ENCODE measurements around the gene SLC5A12.

Gene SLC5A12

DNA sequence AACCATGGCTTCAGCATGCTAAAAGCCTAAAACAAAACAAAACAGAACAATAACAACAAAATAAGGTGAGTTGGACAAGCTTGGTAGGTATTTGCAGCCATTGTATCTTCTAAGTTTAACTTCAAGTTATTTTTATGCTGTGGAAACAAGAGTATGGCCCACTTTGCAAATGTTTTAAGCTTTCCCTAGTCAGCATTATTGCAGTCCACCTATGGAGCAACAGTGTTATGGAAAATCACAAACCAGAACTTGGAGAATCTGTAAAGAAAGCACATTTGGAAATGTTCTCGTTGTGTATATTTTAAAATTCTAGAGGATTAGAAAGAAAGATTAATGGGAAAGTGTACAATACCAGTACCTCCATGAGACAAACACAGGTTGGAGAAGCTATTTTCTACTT, 7.4 kb upstream of the SLC5A12 start:
- H3K27ac ChIP-seq (ENCODE audit: low read length) = no peak overlapping the region
- no peaks in the 10 kb centered on the region for H3K9me3 ChIP-seq (replicated peaks; ENCODE audit: insufficient read depth, low read length)
- no peak for TF ChIP-seq EZH2 (optimal IDR thresholded peaks at IDR 0.05; ENCODE audit: low read depth, low read length)
- TF ChIP-seq CTCF (IDR thresholded peaks at IDR 0.05; ENCODE audit: low read length) = no peak
- TF ChIP-seq EZH2phosphoT487 (IDR thresholded peaks at IDR 0.05; ENCODE audit: low read length) = no peak
- H2AFZ ChIP-seq (ENCODE audit: low read length) = no peak overlapping the region
- H3K79me2 ChIP-seq (ENCODE audit: low read length) = no peaks in the 10 kb centered on the region
- H3K4me2 ChIP-seq (ENCODE audit: low read depth, low read length) = no peak overlapping the region
- no peaks in the 10 kb centered on the region for H3F3A ChIP-seq (ENCODE audit: insufficient read depth, low read length)
- no peaks in the 10 kb centered on the region for H3K9me2 ChIP-seq (replicated peaks; ENCODE audit: insufficient read depth, low read length)
- no peaks in the 10 kb centered on the region for H4K20me1 ChIP-seq (ENCODE audit: insufficient read depth, low read length)
- H3K27me3 ChIP-seq (replicated peaks; ENCODE audit: insufficient read depth, low read length) = no peaks in the 10 kb centered on the region
- no peaks in the 10 kb centered on the region for H3K4me1 ChIP-seq (ENCODE audit: low read length)
- H3K4me3 ChIP-seq (ENCODE audit: low read length) = no peak overlapping the region
- no peak overlapping the region for H3K9ac ChIP-seq (ENCODE audit: low read length)
- no peaks in the 10 kb centered on the region for H3K36me3 ChIP-seq (replicated peaks; ENCODE audit: insufficient read depth, low read length)
- no peak for DNase-seq

DNA sequence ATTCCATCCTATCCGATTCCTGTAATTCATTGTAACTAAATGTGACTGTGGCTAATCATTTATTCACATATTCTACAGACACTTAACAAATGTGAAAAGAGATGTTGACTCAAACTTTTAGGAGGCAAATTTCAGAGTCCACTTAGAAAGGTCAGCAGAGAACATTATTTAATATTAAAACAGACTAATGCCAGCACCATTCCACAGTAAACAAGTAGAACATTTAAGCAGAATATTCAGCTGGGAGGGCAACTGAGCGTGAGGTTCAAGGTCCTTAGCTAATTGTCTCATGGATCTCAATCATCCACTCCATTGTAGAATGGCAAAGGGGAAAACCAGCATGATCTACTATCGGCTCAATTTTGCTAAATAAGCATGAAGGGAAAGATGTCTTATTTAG, 5.1 kb upstream of the SLC5A12 start:
- Histone ChIP-seq H4K20me1 (ENCODE audit: insufficient read depth, low read length) (no peaks in the 10 kb centered on the region), H3F3A (ENCODE audit: insufficient read depth, low read length) (no peaks in the 10 kb centered on the region), H3K79me2 (ENCODE audit: low read length) (no peaks in the 10 kb centered on the region), H3K9me2 (replicated peaks; ENCODE audit: insufficient read depth, low read length) (no peaks in the 10 kb centered on the region), H3K9ac (ENCODE audit: low read length) (no peak overlapping the region), H2AFZ (ENCODE audit: low read length) (no peak overlapping the region), H3K4me2 (ENCODE audit: low read depth, low read length) (no peak overlapping the region), H3K4me1 (ENCODE audit: low read length) (no peaks in the 10 kb centered on the region), H3K9me3 (replicated peaks; ENCODE audit: insufficient read depth, low read length) (no peaks in the 10 kb centered on the region), H3K36me3 (replicated peaks; ENCODE audit: insufficient read depth, low read length) (no peaks in the 10 kb centered on the region), H3K27me3 (replicated peaks; ENCODE audit: insufficient read depth, low read length) (no peaks in the 10 kb centered on the region), H3K4me3 (ENCODE audit: low read length) (no peak overlapping the region), H3K27ac (ENCODE audit: low read length) (no peak overlapping the region)
- TF ChIP-seq EZH2phosphoT487 (IDR thresholded peaks at IDR 0.05; ENCODE audit: low read length) = no peak
- no peak for TF ChIP-seq CTCF (IDR thresholded peaks at IDR 0.05; ENCODE audit: low read length)
- TF ChIP-seq EZH2 (optimal IDR thresholded peaks at IDR 0.05; ENCODE audit: low read depth, low read length) = no peak
- DNase-seq = no peak

DNA sequence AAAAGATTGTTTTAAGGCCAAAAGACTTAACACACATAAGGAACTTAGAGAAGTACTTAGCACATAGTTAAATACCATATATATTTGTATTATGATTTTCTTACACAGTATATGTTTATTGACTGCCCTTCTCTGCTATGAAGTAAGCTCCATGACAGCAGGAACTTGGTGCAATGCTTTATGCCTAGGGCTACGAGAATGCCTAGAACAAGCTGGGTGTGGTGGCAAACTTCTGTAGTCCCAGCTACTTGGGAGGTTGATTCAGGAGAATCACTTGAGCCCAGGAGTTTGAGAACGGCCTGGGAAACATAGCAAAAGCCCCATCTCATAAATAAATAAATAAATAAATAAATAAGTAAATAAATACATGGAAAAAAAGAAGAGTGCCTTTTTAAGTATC, 1.9 kb downstream of the SLC5A12 start:
- Histone ChIP-seq H3K27ac (ENCODE audit: low read length) (no peak overlapping the region), H2AFZ (ENCODE audit: low read length) (no peak overlapping the region), H3K9ac (ENCODE audit: low read length) (no peak overlapping the region), H3K4me1 (ENCODE audit: low read length) (no peaks in the 10 kb centered on the region), H3K79me2 (ENCODE audit: low read length) (no peaks in the 10 kb centered on the region), H4K20me1 (ENCODE audit: insufficient read depth, low read length) (no peaks in the 10 kb centered on the region), H3K36me3 (replicated peaks; ENCODE audit: insufficient read depth, low read length) (no peaks in the 10 kb centered on the region), H3K9me2 (replicated peaks; ENCODE audit: insufficient read depth, low read length) (no peaks in the 10 kb centered on the region), H3K4me2 (ENCODE audit: low read depth, low read length) (no peak overlapping the region), H3F3A (ENCODE audit: insufficient read depth, low read length) (no peaks in the 10 kb centered on the region), H3K4me3 (ENCODE audit: low read length) (no peak overlapping the region), H3K9me3 (replicated peaks; ENCODE audit: insufficient read depth, low read length) (no peaks in the 10 kb centered on the region), H3K27me3 (replicated peaks; ENCODE audit: insufficient read depth, low read length) (no peaks in the 10 kb centered on the region)
- TF ChIP-seq EZH2phosphoT487 (IDR thresholded peaks at IDR 0.05; ENCODE audit: low read length) (no peak), CTCF (IDR thresholded peaks at IDR 0.05; ENCODE audit: low read length) (no peak), EZH2 (optimal IDR thresholded peaks at IDR 0.05; ENCODE audit: low read depth, low read length) (no peak)
- DNase-seq = no peak
